HFF-Myc (cell line): ENCODE results near the gene KCNJ5.
A peak's percentile ranks its signal among the peaks of the same experiment; 100 is the strongest.

Source experiments
- DNase-seq: peaks from one replicate; pipeline ENCODE4 v3.0.0-alpha.2; 2011; ENCODE audit warnings: low read depth; ENCODE audit errors: extremely low read depth
- H3K4me3 ChIP-seq: replicated peaks from 2 replicates; pipeline ENCODE4 v1.5.1; 2011; ENCODE audit warnings: low read depth, mild to moderate bottlenecking, control low read depth, low read length
- CTCF ChIP-seq: IDR thresholded peaks from 2 replicates; pipeline ENCODE4 v1.5.1; 2012; ENCODE audit warnings: mild to moderate bottlenecking, low read depth, low read length, control low read depth; ENCODE audit errors: missing control alignments

KCNJ5 gene

GRCh38 chr11:128886406-128887124, 4.6 kb upstream of the KCNJ5 start:
- H3K4me3 ChIP-seq: no peak overlapping the region
- peak; percentile 43 for TF ChIP-seq CTCF
- DNase-seq: no peak

GRCh38 chr11:128888034-128888985, 2.8 kb upstream of the KCNJ5 start:
- no peak overlapping the region for H3K4me3 ChIP-seq
- no peak for TF ChIP-seq CTCF
- DNase-seq: no peak

- no peak for TF ChIP-seq CTCF
- DNase-seq: no peak
- H3K4me3 ChIP-seq: no peak overlapping the region
Measured at GRCh38 chr11:128889657-128890213, 1.4 kb upstream of the KCNJ5 start.

GRCh38 chr11:128890216-128890542, 977 bp upstream of the KCNJ5 start:
- peak overlapping the region; percentile 41 for H3K4me3 ChIP-seq
- TF ChIP-seq CTCF: no peak
- DNase-seq: no peak

- TF ChIP-seq CTCF: no peak
- no peak for DNase-seq
Measured at GRCh38 chr11:128891913-128892398, 800 bp downstream of the KCNJ5 start.

GRCh38 chr11:128892866-128893565, 1.9 kb downstream of the KCNJ5 start:
- no peak for TF ChIP-seq CTCF
- no peak overlapping the region for H3K4me3 ChIP-seq
- DNase-seq: no peak

More at GRCh38 chr11:128891913-128892398, 800 bp downstream of the KCNJ5 start:
- no peak overlapping the region for H3K4me3 ChIP-seq
